Measurements from ENCODE around the gene ATP8A1.

DNA sequence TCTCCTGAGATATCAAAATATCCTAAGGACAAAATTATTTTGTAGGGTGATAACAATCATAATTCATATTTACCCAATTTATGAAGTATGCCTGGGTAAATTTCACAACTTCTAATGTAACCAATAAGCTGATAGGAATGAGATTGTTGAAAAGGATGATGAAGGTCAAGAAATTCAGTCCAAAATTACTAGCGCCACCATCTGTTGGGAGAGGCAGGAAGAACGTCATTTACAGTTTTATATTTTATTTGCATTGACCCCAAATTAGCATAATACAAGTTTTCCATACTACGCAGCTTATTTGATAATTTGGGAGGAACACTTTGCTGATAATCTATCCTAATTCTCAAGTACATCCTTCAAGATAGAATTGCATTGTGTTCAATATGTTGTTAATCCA is 78.7 kb downstream of the ATP8A1 start:
- TF ChIP-seq, protein P1, sequence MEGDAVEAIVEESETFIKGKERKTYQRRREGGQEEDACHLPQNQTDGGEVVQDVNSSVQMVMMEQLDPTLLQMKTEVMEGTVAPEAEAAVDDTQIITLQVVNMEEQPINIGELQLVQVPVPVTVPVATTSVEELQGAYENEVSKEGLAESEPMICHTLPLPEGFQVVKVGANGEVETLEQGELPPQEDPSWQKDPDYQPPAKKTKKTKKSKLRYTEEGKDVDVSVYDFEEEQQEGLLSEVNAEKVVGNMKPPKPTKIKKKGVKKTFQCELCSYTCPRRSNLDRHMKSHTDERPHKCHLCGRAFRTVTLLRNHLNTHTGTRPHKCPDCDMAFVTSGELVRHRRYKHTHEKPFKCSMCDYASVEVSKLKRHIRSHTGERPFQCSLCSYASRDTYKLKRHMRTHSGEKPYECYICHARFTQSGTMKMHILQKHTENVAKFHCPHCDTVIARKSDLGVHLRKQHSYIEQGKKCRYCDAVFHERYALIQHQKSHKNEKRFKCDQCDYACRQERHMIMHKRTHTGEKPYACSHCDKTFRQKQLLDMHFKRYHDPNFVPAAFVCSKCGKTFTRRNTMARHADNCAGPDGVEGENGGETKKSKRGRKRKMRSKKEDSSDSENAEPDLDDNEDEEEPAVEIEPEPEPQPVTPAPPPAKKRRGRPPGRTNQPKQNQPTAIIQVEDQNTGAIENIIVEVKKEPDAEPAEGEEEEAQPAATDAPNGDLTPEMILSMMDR (IDR thresholded peaks at IDR 0.05) = no peak
- TF ChIP-seq POLR2AphosphoS5 (IDR thresholded peaks at IDR 0.05) (no peak), POLR2A (IDR thresholded peaks at IDR 0.05) (no peak), EP300 (IDR thresholded peaks at IDR 0.05) (no peak)
